ENCODE measurements around the gene CCDC187. TPM values are rescaled to one million over a fixed set of nuclear protein-coding genes. Genes with fewer than 3 reads are reported as not detected.

Gene CCDC187
- polyA plus RNA-seq, 3 donors: not detected

DNA sequence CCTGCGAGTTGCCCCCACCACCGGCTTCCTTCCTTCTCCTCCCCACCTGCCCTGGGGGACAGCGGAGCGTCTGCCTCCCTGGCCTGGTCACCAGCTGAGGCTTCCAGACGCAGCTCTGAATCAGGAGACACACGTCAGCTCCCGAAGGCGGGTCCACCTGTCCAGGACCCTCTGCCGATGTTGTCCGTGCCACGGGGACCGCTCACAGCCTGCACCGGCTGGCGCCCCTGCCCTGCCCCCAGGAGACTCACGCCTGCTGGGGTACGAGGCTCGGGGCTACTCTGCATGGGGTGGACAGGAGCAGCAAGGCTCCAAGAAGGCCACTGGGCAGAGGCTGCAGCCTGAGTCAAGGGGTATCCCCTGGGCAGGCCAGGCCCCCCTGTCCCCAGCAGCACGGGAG lies 1.9 kb upstream of the CCDC187 start:
- no peak overlapping the region for H3K27ac ChIP-seq (ENCODE audit: low read depth in 1 of 2, low read length in 2 of 2)
- no peak overlapping the region for H3K27ac Mint-ChIP-seq
- H3K36me3 ChIP-seq (replicated peaks in 1 of 2; ENCODE audit: control insufficient read depth in 1 of 2, insufficient read depth in 2 of 2, low read length in 2 of 2): no peaks in the 10 kb centered on the region
- peaks cover 0 to 2% of the 10 kb centered on the region in 2 donors for H3K27me3 ChIP-seq (ENCODE audit: control insufficient read depth in 2 of 2, insufficient read depth in 2 of 2, low read length in 2 of 2)
- H4K20me1 ChIP-seq (ENCODE audit: insufficient read depth, low read length): no peaks in the 10 kb centered on the region
- H3K27me3 Mint-ChIP-seq (ENCODE audit: low read depth in 3 of 3): peaks cover 2 to 5% (median 2%) of the 10 kb centered on the region in 3 donors
- H3K9me3 Mint-ChIP-seq: peaks cover 0 to 5% (median 0%) of the 10 kb centered on the region in 7 donors
- H3K4me1 ChIP-seq (ENCODE audit: control insufficient read depth in 1 of 2, insufficient read depth in 2 of 2, low read length in 2 of 2): no peaks in the 10 kb centered on the region
- no peaks in the 10 kb centered on the region for H3K9me3 ChIP-seq (replicated peaks in 1 of 2; ENCODE audit: control insufficient read depth in 1 of 2, insufficient read depth in 1 of 2, low read length in 2 of 2)
- WGBS (ENCODE audit: insufficient coverage): 21% methylated on average over 18 of the region's 18 CpGs
- no peaks in the 10 kb centered on the region for H3K36me3 Mint-ChIP-seq
- TF ChIP-seq, protein P1, sequence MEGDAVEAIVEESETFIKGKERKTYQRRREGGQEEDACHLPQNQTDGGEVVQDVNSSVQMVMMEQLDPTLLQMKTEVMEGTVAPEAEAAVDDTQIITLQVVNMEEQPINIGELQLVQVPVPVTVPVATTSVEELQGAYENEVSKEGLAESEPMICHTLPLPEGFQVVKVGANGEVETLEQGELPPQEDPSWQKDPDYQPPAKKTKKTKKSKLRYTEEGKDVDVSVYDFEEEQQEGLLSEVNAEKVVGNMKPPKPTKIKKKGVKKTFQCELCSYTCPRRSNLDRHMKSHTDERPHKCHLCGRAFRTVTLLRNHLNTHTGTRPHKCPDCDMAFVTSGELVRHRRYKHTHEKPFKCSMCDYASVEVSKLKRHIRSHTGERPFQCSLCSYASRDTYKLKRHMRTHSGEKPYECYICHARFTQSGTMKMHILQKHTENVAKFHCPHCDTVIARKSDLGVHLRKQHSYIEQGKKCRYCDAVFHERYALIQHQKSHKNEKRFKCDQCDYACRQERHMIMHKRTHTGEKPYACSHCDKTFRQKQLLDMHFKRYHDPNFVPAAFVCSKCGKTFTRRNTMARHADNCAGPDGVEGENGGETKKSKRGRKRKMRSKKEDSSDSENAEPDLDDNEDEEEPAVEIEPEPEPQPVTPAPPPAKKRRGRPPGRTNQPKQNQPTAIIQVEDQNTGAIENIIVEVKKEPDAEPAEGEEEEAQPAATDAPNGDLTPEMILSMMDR (IDR thresholded peaks at IDR 0.05): no peak
- H3K4me2 ChIP-seq (replicated peaks; ENCODE audit: extremely low read depth, low read length, poor library complexity, severe bottlenecking): no peak overlapping the region
- intact Hi-C loops (cut with micrococcal nuclease): no loop called here
- no peak for DNase-seq
- peaks cover 4% of the 10 kb centered on the region for H3K4me1 Mint-ChIP-seq
- H3K4me3 Mint-ChIP-seq: no peak overlapping the region
- no peak overlapping the region for H3K4me3 ChIP-seq (replicated peaks in 1 of 3; ENCODE audit: low read depth in 2 of 3, low read length in 3 of 3)
- no peak overlapping the region for H2AFZ ChIP-seq (ENCODE audit: insufficient read depth, low read depth, low read length, poor library complexity, severe bottlenecking)
- no peak overlapping the region for H3K9ac ChIP-seq (ENCODE audit: insufficient read depth, low read length, poor library complexity, severe bottlenecking)
- no peaks in the 10 kb centered on the region for H3K79me2 ChIP-seq (ENCODE audit: insufficient read depth, low read length)

DNA sequence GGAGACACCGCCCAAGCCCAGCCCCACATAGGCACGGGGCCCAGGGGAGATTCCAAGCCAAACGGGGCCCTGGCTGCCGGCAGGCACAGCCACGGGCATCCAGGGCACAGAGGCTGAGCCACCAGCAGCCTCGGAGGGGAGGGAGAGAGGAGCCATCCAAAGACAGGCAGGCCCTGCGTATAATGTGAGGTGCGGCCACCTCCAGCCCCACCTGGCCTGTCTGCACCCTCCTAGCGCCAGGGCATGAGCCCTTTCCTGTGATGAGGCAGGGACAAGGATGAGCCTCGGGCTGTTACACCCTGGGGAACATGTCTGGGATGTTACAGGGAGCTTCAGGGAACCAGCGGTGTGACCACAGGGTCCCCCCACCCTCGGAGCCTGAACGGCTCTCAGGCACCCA lies 1.1 kb upstream of the CCDC187 start:
- TF ChIP-seq, protein P1 (IDR thresholded peaks at IDR 0.05): no peak
- H3K4me3 ChIP-seq (replicated peaks in 1 of 3; ENCODE audit: low read depth in 2 of 3, low read length in 3 of 3): no peak overlapping the region
- 80% methylated on average over 11 of the region's 13 CpGs for WGBS (ENCODE audit: insufficient coverage)
- H3K36me3 Mint-ChIP-seq: no peaks in the 10 kb centered on the region
- H3K79me2 ChIP-seq (ENCODE audit: insufficient read depth, low read length): no peaks in the 10 kb centered on the region
- no peak for DNase-seq
- H3K27me3 Mint-ChIP-seq (ENCODE audit: low read depth in 3 of 3): peaks cover 2 to 5% (median 2%) of the 10 kb centered on the region in 3 donors
- H3K9ac ChIP-seq (ENCODE audit: insufficient read depth, low read length, poor library complexity, severe bottlenecking): no peak overlapping the region
- no peak overlapping the region for H2AFZ ChIP-seq (ENCODE audit: insufficient read depth, low read depth, low read length, poor library complexity, severe bottlenecking)
- peaks cover 4% of the 10 kb centered on the region for H3K4me1 Mint-ChIP-seq
- no peaks in the 10 kb centered on the region for H4K20me1 ChIP-seq (ENCODE audit: insufficient read depth, low read length)
- no peak overlapping the region for H3K4me2 ChIP-seq (replicated peaks; ENCODE audit: extremely low read depth, low read length, poor library complexity, severe bottlenecking)
- no peak overlapping the region for H3K27ac ChIP-seq (ENCODE audit: low read depth in 1 of 2, low read length in 2 of 2)
- no peak overlapping the region for H3K4me3 Mint-ChIP-seq
- H3K9me3 ChIP-seq (replicated peaks in 1 of 2; ENCODE audit: control insufficient read depth in 1 of 2, insufficient read depth in 1 of 2, low read length in 2 of 2): no peaks in the 10 kb centered on the region
- H3K9me3 Mint-ChIP-seq: peaks cover 0 to 5% (median 0%) of the 10 kb centered on the region in 7 donors
- H3K27ac Mint-ChIP-seq: no peak overlapping the region
- no peaks in the 10 kb centered on the region for H3K4me1 ChIP-seq (ENCODE audit: control insufficient read depth in 1 of 2, insufficient read depth in 2 of 2, low read length in 2 of 2)
- peaks cover 0 to 2% of the 10 kb centered on the region in 2 donors for H3K27me3 ChIP-seq (ENCODE audit: control insufficient read depth in 2 of 2, insufficient read depth in 2 of 2, low read length in 2 of 2)
- no peaks in the 10 kb centered on the region for H3K36me3 ChIP-seq (replicated peaks in 1 of 2; ENCODE audit: control insufficient read depth in 1 of 2, insufficient read depth in 2 of 2, low read length in 2 of 2)
- intact Hi-C loops (cut with micrococcal nuclease): no loop called here
